HG03108 (cell line): ENCODE data around the gene BDKRB2.

Experiments used
- ATAC-seq: cut with Tn5 transposase; IDR thresholded peaks from one replicate; pipeline ENCODE4 v1.9.1; 2021; ENCODE audit warnings: moderate library complexity; ENCODE audit not compliant: unreplicated experiment

BDKRB2 gene

GRCh38 chr14:96197969-96198368, 6.7 kb upstream of the BDKRB2 start:
- ATAC-seq = no peak

DNA sequence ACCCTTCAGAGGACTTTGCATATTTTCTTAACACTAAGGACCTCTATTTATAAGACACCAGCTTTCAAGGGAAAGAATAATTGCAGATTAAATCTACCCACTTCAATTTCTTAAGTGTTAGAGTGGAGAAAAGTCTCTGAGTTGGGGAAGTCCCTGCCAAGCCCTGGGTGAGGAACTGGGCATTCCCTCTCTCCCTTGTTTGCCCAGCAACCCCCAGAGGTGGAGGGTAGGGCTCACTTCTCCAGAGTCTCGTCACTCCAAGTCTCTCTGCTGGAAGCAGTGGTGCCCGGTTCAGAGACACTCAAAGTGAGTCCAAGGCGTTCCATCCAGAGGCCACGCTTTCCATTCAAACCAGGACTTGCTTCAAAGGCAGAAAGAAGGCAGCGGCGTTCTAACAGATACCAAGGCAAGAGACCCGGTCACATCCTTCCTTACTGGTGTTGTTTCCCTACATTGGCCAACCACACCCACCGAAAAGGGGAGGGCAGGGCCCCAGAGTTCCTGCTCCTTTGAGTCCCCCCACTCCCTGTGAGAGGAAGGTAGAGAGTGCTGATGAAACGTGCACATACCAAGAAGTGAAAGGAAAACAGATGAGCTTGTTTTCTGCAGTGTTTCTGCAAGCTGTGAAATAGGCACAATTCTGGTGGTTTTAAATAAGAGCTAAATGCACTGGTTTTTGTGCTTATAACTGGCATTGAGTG, 6.1 kb upstream of the BDKRB2 start:
- no peak for ATAC-seq

DNA sequence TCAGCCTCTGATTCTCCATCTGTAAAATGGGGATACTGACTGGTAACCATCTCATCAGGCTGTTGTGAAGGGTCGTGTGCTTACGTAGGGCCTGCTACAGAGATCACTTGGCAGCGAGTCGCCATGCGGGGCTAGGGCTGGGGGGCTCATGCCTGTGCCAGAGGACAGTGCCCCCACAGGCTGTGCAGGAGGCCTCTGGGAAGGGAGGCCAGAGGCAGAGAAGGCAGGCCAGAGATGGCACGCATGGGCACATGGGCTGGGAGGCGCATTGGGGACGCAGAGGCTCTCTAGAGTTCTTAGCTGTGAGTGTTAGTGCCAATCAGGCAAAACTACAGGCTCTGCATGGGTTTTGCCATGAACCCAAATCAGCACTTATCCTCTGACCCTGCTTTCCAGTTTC, 3.5 kb upstream of the BDKRB2 start:
- no peak for ATAC-seq

GRCh38 chr14:96201965-96202364, 2.7 kb upstream of the BDKRB2 start:
- ATAC-seq = no peak

- ATAC-seq = no peak
Measured at GRCh38 chr14:96202441-96203094, 2.1 kb upstream of the BDKRB2 start.

GRCh38 chr14:96203116-96203515, 1.5 kb upstream of the BDKRB2 start:
- no peak for ATAC-seq

- no peak for ATAC-seq
Measured at GRCh38 chr14:96203635-96204034, 1.0 kb upstream of the BDKRB2 start.

DNA sequence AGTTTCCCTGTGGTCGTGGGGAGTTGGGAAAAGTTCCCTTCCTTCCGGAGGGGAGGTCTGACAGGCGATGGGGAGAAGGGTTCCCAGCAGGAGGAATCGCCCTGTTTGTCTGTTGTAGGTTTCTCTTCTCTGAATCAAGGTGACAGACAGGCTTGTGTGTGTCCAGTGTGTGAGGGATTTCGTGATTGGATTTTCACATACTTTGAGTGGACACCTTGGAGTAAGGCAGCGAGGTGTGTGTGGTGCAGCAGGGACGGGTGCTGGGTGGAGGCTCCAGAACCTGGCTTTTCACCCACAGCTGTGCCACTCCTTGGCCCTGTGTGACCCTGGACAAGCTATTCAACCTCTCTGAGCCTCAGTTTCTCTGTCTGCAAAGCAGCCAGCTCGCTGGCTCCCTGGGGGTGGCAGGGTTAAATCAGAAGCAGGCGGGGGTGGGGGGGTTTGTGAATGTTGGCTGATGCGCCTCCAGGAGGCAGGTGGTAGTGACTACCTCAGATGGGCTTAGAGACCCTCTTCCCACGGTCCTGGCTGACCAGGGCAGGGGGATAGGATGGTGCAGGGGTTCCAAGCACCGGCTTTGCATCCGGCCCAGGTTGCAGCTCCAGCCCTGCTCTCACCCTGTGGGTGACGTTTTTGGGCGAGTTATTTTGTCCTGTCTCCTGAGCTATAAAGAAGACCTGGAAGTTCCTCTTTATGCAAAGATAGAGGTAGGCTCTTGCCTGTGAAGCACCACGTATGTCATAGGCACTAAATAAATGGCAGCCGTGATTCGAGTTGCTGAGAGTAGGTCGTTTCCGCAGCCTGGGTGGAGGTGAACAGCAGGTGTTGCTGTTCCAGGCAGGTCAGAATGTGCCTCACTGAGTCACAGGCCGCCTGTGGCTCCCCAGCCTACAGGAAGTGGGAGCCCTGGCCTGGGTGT, 679 bp downstream of the BDKRB2 start:
- no peak for ATAC-seq

DNA sequence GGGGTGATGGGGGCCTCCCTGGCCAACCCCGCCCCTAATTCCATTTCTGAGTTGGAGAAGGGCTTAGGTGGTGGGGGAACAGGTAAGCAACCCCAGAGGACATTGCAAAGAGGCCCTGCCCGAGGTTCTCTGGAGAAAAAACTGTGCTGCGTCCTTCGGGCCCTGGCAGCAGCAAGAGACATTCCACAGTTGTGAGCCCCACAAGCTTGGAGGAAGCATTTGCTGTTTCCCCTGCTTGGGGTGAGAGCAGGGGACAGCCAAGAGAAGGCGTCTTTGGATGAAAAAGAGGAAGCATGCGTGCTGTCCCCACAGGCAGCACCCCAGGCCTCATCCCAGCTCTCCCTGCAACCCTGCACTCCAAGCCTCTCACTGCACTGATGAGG, 1.3 kb downstream of the BDKRB2 start:
- no peak for ATAC-seq

DNA sequence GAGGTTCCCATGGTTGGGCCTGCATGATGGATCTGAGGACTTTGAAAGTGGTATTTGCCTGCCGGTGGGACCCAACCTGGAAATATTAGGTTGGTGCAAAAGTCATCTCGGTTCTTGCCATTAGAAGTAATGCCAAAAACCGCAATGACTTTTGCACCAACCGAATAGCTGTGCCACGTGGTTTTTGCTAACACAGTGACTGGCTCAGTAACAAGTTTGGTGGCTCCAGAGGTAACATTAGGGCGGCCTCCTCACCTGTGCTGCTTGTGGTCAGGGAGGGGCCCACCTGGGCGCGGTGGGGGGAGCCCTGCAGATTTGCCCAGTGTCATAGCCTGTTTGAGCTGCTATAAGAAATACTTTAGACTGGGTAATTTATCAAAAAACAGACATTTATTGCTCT, 1.8 kb downstream of the BDKRB2 start:
- no peak for ATAC-seq

- no peak for ATAC-seq
Measured at GRCh38 chr14:96207686-96208085, 3.0 kb downstream of the BDKRB2 start.

DNA sequence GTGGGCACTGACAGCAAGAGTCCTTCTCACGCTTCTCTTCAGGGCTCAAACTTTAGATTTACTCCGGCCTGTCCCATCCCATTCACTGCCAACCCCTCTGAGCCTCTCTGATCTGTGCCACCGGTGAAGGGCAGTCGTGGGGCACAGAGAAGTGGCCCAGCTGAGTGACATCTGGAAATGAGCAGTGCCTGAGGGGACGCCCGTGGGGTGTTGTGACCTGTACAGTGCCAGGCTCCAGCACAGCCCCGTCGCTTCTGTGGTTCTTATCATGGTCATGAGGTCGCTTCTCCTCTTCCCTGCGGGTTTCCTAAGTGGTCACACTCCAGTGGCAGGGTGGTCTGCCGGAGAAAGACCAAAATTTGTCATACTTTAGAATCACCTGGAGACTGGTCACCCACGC, 4.1 kb downstream of the BDKRB2 start:
- ATAC-seq = no peak

DNA sequence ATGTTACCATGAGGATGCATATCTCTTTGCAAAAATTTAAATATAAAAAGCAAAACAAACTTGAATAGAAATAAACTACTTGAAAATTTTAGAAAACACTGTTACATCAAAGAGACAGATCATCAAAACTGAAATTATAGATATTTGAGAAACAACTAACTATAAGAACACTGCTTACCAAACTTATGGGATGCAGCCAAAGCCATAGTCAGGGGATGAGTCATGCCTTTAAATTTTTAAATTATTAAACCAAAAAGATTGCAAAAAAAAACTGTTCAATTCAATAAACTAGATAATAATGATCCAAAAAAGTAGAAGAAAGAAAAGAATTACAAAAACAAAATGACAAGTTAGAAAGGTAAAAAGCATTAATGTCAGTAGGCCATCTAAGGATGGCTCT, 7.5 kb downstream of the BDKRB2 start:
- ATAC-seq = no peak

- no peak for ATAC-seq
Measured at GRCh38 chr14:96212896-96213295, 8.3 kb downstream of the BDKRB2 start.

GRCh38 chr14:96213871-96214465, 9.3 kb downstream of the BDKRB2 start:
- ATAC-seq = no peak

DNA sequence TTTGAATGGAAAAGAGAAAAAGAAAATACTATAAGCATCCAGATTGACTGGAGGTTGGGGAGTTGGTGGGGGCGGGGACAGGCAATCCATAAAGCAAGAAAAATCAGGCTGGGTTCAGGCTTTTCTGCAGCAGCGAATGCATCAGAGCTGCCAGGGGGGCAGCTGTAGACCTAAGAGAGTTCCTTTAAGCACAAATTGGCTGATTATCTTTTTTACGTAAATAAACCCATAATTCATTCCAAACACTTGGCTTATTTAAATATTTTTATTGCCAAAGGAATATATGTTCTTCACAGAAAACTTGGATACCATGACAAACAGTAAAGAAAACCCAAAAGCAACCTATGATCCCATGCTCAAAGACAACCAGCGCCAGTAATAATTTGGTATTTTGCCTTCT, 10.2 kb downstream of the BDKRB2 start:
- ATAC-seq = no peak

GRCh38 chr14:96215452-96216244, 11.0 kb downstream of the BDKRB2 start:
- no peak for ATAC-seq

DNA sequence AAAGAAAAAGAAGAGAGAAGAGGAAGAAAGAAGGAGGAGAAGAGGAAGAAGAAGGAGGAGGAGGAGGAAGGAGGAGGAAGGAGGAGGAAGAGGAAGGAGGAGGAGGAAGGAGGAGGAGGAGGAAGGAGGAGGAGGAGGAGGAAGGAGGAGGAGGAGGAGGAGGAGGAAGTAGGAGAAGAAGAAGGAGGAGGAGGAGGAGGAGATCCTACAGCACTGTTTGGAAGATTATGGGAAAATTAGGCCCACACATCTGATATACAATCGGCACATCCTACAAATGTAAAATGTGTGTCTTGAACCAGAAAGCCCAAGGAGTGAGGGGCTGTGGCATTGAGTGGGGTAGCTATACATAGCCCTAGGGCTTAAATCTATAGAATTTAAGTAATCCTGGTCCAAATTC, 12.0 kb downstream of the BDKRB2 start:
- no peak for ATAC-seq

- no peak for ATAC-seq
Measured at GRCh38 chr14:96217376-96217913, 12.8 kb downstream of the BDKRB2 start.

DNA sequence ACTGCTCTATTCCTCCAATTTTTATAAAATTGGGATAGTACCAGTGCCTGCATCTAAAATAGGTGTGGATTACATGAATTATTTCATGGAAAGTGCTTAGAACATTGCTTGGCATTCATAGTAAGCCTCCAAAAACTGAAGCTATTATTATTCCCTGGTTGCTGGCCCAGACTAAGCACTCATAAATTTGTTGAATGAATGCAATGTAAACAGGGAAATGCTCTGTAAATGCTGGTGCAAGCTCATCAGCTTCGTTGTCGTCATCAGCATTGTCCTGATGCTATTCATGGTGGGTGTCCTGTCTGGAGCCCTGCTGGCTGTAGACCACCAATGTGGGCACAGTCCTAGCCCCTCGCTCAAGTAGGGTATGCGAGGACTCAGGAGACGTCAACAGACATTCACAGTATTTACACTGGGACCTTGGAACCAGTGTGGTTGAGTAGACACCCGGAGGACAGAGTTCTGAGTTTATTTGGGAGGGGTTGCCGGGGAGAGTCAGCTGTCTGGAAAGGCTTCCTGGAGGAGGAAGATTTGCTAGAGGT, 16.5 kb downstream of the BDKRB2 start:
- no peak for ATAC-seq
